ENCODE data around the gene TMEM271.
"Not testable (repeated sequence)": the region's sequence is repeated elsewhere in the genome, so short reads cannot be mapped to it uniquely, and the experiment has no call there.

TMEM271 gene

GRCh38 chr4:578451-579443, 2.7 kb upstream of the TMEM271 start:
- DNase-seq, result no peak

GRCh38 chr4:577499-578450, 1.7 kb upstream of the TMEM271 start:
- DNase-seq, result no peak

- no peak for DNase-seq
Measured at GRCh38 chr4:576991-577498, 950 bp upstream of the TMEM271 start.

GRCh38 chr4:575281-576141, 584 bp downstream of the TMEM271 start:
- no peak for DNase-seq

- no peak for DNase-seq
Measured at GRCh38 chr4:574346-575161, 1.5 kb downstream of the TMEM271 start.

GRCh38 chr4:573122-573892, 2.8 kb downstream of the TMEM271 start:
- no peak for DNase-seq

GRCh38 chr4:572594-572993, 3.5 kb downstream of the TMEM271 start:
- DNase-seq, result no peak

- no peak for DNase-seq
Measured at GRCh38 chr4:571838-572572, 4.1 kb downstream of the TMEM271 start.

GRCh38 chr4:570754-571153, 5.3 kb downstream of the TMEM271 start:
- DNase-seq, result no peak

GRCh38 chr4:569958-570667, 6.0 kb downstream of the TMEM271 start:
- DNase-seq, result no peak

GRCh38 chr4:568962-569361, 7.1 kb downstream of the TMEM271 start:
- no peak for DNase-seq

GRCh38 chr4:568351-568652, 7.8 kb downstream of the TMEM271 start:
- DNase-seq, result no peak

GRCh38 chr4:567457-568350, 8.4 kb downstream of the TMEM271 start:
- no peak for DNase-seq

- no peak for DNase-seq
Measured at GRCh38 chr4:566508-567295, 9.4 kb downstream of the TMEM271 start.

GRCh38 chr4:566035-566434, 10.1 kb downstream of the TMEM271 start:
- DNase-seq, result no peak

- DNase-seq, result not testable (repeated sequence)
Measured at GRCh38 chr4:565614-566013, 10.5 kb downstream of the TMEM271 start.

GRCh38 chr4:562458-562857, 13.6 kb downstream of the TMEM271 start:
- DNase-seq, result not testable (repeated sequence)
